ENCODE measurements around the gene CAMTA1.

Gene CAMTA1

GRCh38 chr1:7248549-7249199 lies 463.4 kb downstream of the CAMTA1 start:
- DNase-seq: no peak

- no peak for DNase-seq
These were observed 464.3 kb downstream of the CAMTA1 start for GRCh38 chr1:7249516-7249915.

- no peak for DNase-seq
These were observed 464.9 kb downstream of the CAMTA1 start for GRCh38 chr1:7250176-7250575.

GRCh38 chr1:7250597-7251453 lies 465.6 kb downstream of the CAMTA1 start:
- no peak for DNase-seq

GRCh38 chr1:7251454-7251800 lies 466.2 kb downstream of the CAMTA1 start:
- no peak for DNase-seq

GRCh38 chr1:7252411-7253117 lies 467.3 kb downstream of the CAMTA1 start:
- no peak for DNase-seq

GRCh38 chr1:7253118-7253480 lies 467.8 kb downstream of the CAMTA1 start:
- no peak for DNase-seq

- no peak for DNase-seq
These were observed 468.8 kb downstream of the CAMTA1 start for GRCh38 chr1:7253988-7254587.

- DNase-seq: no peak
These were observed 470.2 kb downstream of the CAMTA1 start for GRCh38 chr1:7255303-7256058.

- no peak for DNase-seq
These were observed 471.3 kb downstream of the CAMTA1 start for GRCh38 chr1:7256526-7256925.

- no peak for DNase-seq
These were observed 472.0 kb downstream of the CAMTA1 start for GRCh38 chr1:7257225-7257624.

- no peak for DNase-seq
These were observed 473.4 kb downstream of the CAMTA1 start for GRCh38 chr1:7258589-7259135.

GRCh38 chr1:7259955-7260354 lies 474.7 kb downstream of the CAMTA1 start:
- DNase-seq: no peak

GRCh38 chr1:7261490-7261889 lies 476.2 kb downstream of the CAMTA1 start:
- no peak for DNase-seq

- no peak for DNase-seq
These were observed 477.4 kb downstream of the CAMTA1 start for GRCh38 chr1:7262611-7263010.

- no peak for DNase-seq
These were observed 478.0 kb downstream of the CAMTA1 start for GRCh38 chr1:7263021-7263960.

GRCh38 chr1:7264101-7264500 lies 478.8 kb downstream of the CAMTA1 start:
- no peak for DNase-seq

GRCh38 chr1:7265771-7266371 lies 480.6 kb downstream of the CAMTA1 start:
- no peak for DNase-seq

- DNase-seq: no peak
These were observed 481.3 kb downstream of the CAMTA1 start for GRCh38 chr1:7266561-7266960.

GRCh38 chr1:7267493-7267892 lies 482.2 kb downstream of the CAMTA1 start:
- no peak for DNase-seq

GRCh38 chr1:7268983-7269382 lies 483.7 kb downstream of the CAMTA1 start:
- DNase-seq: no peak
